AG04449 (cell line): ENCODE results near the gene SERPINB8.

Source experiments
- CTCF ChIA-PET: fragments of 350-600 bp; formaldehyde crosslinking; extraction: SDS; loops from one replicate; lab custom pipeline; 2021; ENCODE audit warnings: antibody characterized with exemption; lab: Yijun Ruan, JAX
- POLR2A ChIA-PET: fragments of 400-600, 350-600 bp; formaldehyde crosslinking; extraction: SDS; loops from one replicate; lab custom pipeline; 2020; ENCODE audit warnings: antibody characterized with exemption, inconsistent platforms; lab: Yijun Ruan, JAX
- DNase-seq: peaks from one replicate; pipeline ENCODE4 v3.0.0-alpha.2; 2010; ENCODE audit warnings: low read depth, low spot score
- H3K4me3 ChIP-seq: 2 replicates; pipeline ENCODE4 v1.5.1; 2011; ENCODE audit warnings: low read depth, mild to moderate bottlenecking, control low read depth, low read length
- CTCF ChIP-seq: IDR thresholded peaks from one replicate; pipeline ENCODE4 v1.5.1; 2011; ENCODE audit warnings: mild to moderate bottlenecking, moderate library complexity, low read length, control low read depth, inconsistent platforms; ENCODE audit not compliant: insufficient read depth; ENCODE audit errors: missing control alignments

Gene SERPINB8

GRCh38 chr18:64032312-64032711, 62.4 kb downstream of the SERPINB8 start:
- POLR2A ChIA-PET: no interaction called here
- CTCF ChIA-PET: no interaction called here
- DNase-seq: no peak
- H3K4me3 ChIP-seq: no peak overlapping the region
- no peak for TF ChIP-seq CTCF

- TF ChIP-seq CTCF: peak; percentile 21
- ChIA-PET POLR2A (no interaction called here), CTCF (interaction anchor here (0.7 to 1.7 kb wide), 5 partner anchors 16 to 47 kb away, joined by 3 to 5 read pairs (median 4); no protein-coding TSS in a partner anchor)
- no peak for DNase-seq
- no peak overlapping the region for H3K4me3 ChIP-seq
Observed at GRCh38 chr18:64037812-64038414, 68.0 kb downstream of the SERPINB8 start.
